Activated CD8-positive, alpha-beta T cell treated with anti-CD3 and anti-CD28 coated beads, Interleukin-2, amount 10 ng/mL, durations not matched to agents 7 days and 5 days (primary cell): ENCODE data around the gene ARPC1A. TPM values are rescaled to one million over a fixed set of nuclear protein-coding genes. Genes with fewer than 3 reads are reported as not detected.
"Not testable (repeated sequence)": the region's sequence is repeated elsewhere in the genome, so short reads cannot be mapped to it uniquely, and the experiment has no call there.

Experiments
- ATAC-seq: fragments of 150-1000 bp; cut with Tn5 transposase; one replicate; pipeline ENCODE4 v1.10.0; 2021; ENCODE audit warnings: moderate library complexity
- CTCF ChIA-PET: fragments of 350-600 bp; sonication (Branson Sonifier 250); formaldehyde crosslinking; loops from one replicate; lab custom pipeline; 2021; ENCODE audit warnings: antibody characterized with exemption; lab: Charles Lee
- POLR2A ChIA-PET: fragments of 350-600 bp; sonication (Branson Sonifier 250); formaldehyde crosslinking; loops from one replicate; lab custom pipeline; 2021; ENCODE audit warnings: antibody characterized with exemption; lab: Charles Lee
- DNase-seq: peaks from one replicate; pipeline ENCODE4 v3.0.0-alpha.2; 2020
- H3K27ac Mint-ChIP-seq: one replicate; pipeline ENCODE4 v1.8.0; 2021; ENCODE audit warnings: mild to moderate bottlenecking, mixed read lengths
- H3K27me3 Mint-ChIP-seq: one replicate; pipeline ENCODE4 v1.8.0; 2021; ENCODE audit warnings: low read depth, mixed read lengths
- H3K36me3 Mint-ChIP-seq: one replicate; pipeline ENCODE4 v1.8.0; 2021; ENCODE audit warnings: low read depth, mixed read lengths
- H3K4me1 Mint-ChIP-seq: one replicate; pipeline ENCODE4 v1.8.0; 2021; ENCODE audit warnings: low read depth, mixed read lengths
- H3K4me3 Mint-ChIP-seq: one replicate; pipeline ENCODE4 v1.8.0; 2021; ENCODE audit warnings: mild to moderate bottlenecking, mixed read lengths
- H3K9me3 Mint-ChIP-seq: one replicate; pipeline ENCODE4 v1.8.0; 2022; ENCODE audit warnings: mixed read lengths; ENCODE audit not compliant: insufficient read depth
- total RNA-seq, 2 experiments: library from RNA; stranded (reverse); gene quantifications; one replicate each; pipeline ENCODE4 v1.2.3, GENCODE V29; 2021

Gene ARPC1A
- total RNA-seq, 2 experiments from 2014 or later = 51.4 to 56.1 TPM

- ATAC-seq (no peak), DNase-seq (no peak)
- H3K4me3 Mint-ChIP-seq = peak overlapping the region; percentile 74
- H3K27ac Mint-ChIP-seq = peak overlapping the region; percentile 93
- no peaks in the 10 kb centered on the region for H3K27me3 Mint-ChIP-seq
- H3K4me1 Mint-ChIP-seq = peaks cover 68% of the 10 kb centered on the region
- ChIA-PET CTCF (no interaction called here), POLR2A (interaction anchor here (0.6 to 1.3 kb wide), 2 partner anchors 9 to 12 kb away, joined by 3 to 6 read pairs; no protein-coding TSS in a partner anchor)
- H3K36me3 Mint-ChIP-seq = peaks cover 65% of the 10 kb centered on the region
- no peaks in the 10 kb centered on the region for H3K9me3 Mint-ChIP-seq
Measured at GRCh38 chr7:99381664-99382075, 56.0 kb downstream of the ARPC1A start.

DNA sequence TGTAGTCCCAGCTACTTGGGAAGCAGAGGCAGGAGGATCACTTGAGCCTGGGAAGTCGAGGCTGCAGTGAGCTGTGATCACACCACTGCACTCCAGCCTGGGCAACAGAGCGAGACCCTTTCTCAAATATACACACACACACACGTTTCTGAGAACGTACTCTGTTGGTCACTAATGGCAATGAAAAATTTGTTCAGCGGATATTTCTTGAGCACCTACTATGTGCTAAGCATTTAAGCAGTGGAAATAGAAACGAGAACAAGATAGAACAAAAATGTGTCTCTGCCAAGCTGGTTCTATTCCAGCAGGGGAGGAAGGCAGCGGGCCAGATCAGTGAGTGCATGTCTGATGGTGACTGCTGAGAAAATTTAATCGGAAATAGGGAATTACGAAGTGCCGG is 57.5 kb downstream of the ARPC1A start:
- no peak for ATAC-seq
- Mint-ChIP-seq H3K4me3 (no peak overlapping the region), H3K27me3 (no peaks in the 10 kb centered on the region), H3K36me3 (peaks cover 62% of the 10 kb centered on the region), H3K4me1 (peaks cover 54% of the 10 kb centered on the region), H3K27ac (peak overlapping the region; percentile 69), H3K9me3 (no peaks in the 10 kb centered on the region)
- DNase-seq = no peak
- ChIA-PET POLR2A (no interaction called here), CTCF (interaction anchor here (1.1 kb wide), 1 partner anchor 19 kb away, joined by 3 read pairs; no protein-coding TSS in a partner anchor)

GRCh38 chr7:99383791-99384370 is 58.2 kb downstream of the ARPC1A start:
- Mint-ChIP-seq H3K27ac (peak overlapping the region; percentile 60), H3K4me1 (peaks cover 52% of the 10 kb centered on the region), H3K4me3 (no peak overlapping the region), H3K9me3 (no peaks in the 10 kb centered on the region), H3K36me3 (peaks cover 65% of the 10 kb centered on the region), H3K27me3 (no peaks in the 10 kb centered on the region)
- ATAC-seq (no peak), DNase-seq (no peak)
- CTCF ChIA-PET = no interaction called here
- POLR2A ChIA-PET = no interaction called here

DNA sequence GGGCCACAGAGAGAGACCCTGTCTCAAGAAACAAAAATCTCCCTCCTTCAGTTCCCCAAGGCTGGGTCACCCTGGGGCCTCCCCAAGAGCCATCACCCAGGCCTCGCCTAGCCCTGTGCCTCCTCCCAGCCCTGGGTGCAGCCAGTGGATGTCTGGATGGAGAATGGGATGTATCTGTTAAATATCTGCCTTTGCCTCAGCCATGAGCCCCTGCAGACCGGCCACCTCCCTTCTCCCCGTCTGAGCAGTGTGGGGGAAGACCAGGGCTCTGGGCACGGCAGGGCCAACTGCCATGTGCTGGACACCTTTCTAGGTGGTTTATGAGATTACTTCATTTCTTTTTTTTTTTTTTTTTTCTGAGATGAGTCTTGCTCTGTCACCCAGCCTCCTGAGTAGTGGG is 58.8 kb downstream of the ARPC1A start:
- CTCF ChIA-PET = no interaction called here
- H3K27me3 Mint-ChIP-seq = no peaks in the 10 kb centered on the region

DNA sequence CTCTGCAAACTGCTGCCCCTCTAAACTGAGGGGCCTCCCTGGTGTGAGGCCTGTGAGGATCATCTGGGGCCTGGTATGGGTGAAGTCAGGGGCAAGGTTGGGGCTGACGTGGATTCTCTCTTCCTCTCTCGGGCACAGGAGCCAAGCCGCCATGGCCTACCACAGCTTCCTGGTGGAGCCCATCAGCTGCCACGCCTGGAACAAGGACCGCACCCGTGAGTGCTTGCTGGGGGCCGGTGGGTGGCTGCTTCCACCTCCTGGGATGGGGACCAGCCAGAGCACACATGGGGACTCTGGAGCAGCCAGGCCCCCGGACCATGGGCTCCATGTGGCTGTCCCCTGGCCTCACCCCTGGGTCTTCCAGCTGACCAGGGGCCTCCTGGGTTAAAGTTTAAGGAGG is 59.9 kb downstream of the ARPC1A start:
- peaks cover 61% of the 10 kb centered on the region for H3K36me3 Mint-ChIP-seq
- H3K9me3 Mint-ChIP-seq = no peaks in the 10 kb centered on the region

More for the DNA sequence above, 58.8 kb downstream of the ARPC1A start:
- DNase-seq (no peak), ATAC-seq (no peak)
- Mint-ChIP-seq H3K4me3 (no peak overlapping the region), H3K9me3 (no peaks in the 10 kb centered on the region), H3K4me1 (peaks cover 46% of the 10 kb centered on the region), H3K27ac (peak overlapping the region; percentile 60), H3K36me3 (peaks cover 67% of the 10 kb centered on the region)
- POLR2A ChIA-PET = no interaction called here

DNA sequence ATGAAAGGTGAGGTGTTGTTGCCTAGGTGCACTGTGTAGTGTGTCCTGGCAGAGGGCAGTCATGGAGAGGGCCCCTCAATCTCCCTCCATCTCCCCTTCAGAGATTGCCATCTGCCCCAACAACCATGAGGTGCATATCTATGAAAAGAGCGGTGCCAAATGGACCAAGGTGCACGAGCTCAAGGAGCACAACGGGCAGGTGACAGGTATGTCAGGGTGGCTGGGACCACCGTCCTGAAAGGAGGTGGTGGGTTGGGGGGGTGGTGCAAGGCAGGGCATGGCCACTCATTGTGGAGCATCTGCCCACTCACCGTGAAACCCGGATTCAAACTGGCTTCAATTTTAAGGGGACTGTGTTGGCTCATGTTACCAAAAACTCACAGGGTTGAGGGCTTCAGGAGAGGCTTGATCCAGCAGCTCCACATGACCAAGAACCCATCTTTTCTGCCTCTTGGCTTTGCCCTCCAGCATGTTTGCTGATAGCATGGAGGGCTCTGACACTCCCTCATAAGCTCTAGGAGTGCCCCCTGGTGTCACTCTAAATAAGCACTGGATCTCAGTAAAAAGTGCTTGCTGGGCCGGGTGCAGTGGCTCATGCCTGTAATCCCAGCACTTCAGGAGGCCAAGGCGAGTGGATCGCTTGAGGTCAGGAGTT is 61.0 kb downstream of the ARPC1A start:
- Mint-ChIP-seq H3K4me3 (no peak overlapping the region), H3K36me3 (peaks cover 59% of the 10 kb centered on the region), H3K9me3 (no peaks in the 10 kb centered on the region), H3K27ac (peak overlapping the region; percentile 34), H3K4me1 (peaks cover 33% of the 10 kb centered on the region), H3K27me3 (no peaks in the 10 kb centered on the region)
- ATAC-seq (peak; percentile 75), DNase-seq (peak; percentile 66)
- CTCF ChIA-PET = interaction anchor here (1.1 to 2.1 kb wide), 8 partner anchors 12 to 25 kb away, joined by 3 to 10 read pairs (median 4); partner anchors contain the start of gene BUD31
- POLR2A ChIA-PET = interaction anchor here (0.6 to 1.7 kb wide), 3 partner anchors 12 to 23 kb away, joined by 4 to 5 read pairs (median 5); no protein-coding TSS in a partner anchor

More for the DNA sequence above, 59.9 kb downstream of the ARPC1A start:
- ChIA-PET POLR2A (interaction anchor here (1.2 to 1.7 kb wide), 2 partner anchors 13 to 24 kb away, joined by 4 to 5 read pairs; no protein-coding TSS in a partner anchor), CTCF (interaction anchor here (1.9 kb wide), 1 partner anchor 22 kb away, joined by 6 read pairs; no protein-coding TSS in a partner anchor)
- Mint-ChIP-seq H3K4me1 (peaks cover 37% of the 10 kb centered on the region), H3K27me3 (no peaks in the 10 kb centered on the region), H3K27ac (no peak overlapping the region), H3K4me3 (no peak overlapping the region)
- ATAC-seq = no peak
- DNase-seq = no peak

GRCh38 chr7:99387239-99387635 is 61.5 kb downstream of the ARPC1A start:
- ChIA-PET CTCF (interaction anchor here (0.6 to 2.1 kb wide), 9 partner anchors 11 to 623 kb away, joined by 3 to 10 read pairs (median 4); partner anchors contain the start of gene BUD31), POLR2A (interaction anchor here (0.7 to 1.7 kb wide), 2 partner anchors 12 to 22 kb away, joined by 4 to 5 read pairs; no protein-coding TSS in a partner anchor)
- peak overlapping the region; percentile 34 for H3K27ac Mint-ChIP-seq
- H3K4me3 Mint-ChIP-seq, H3K9me3 Mint-ChIP-seq, H3K27me3 Mint-ChIP-seq, ATAC-seq, DNase-seq: not testable (repeated sequence)
- peaks cover 63% of the 10 kb centered on the region for H3K36me3 Mint-ChIP-seq
- peaks cover 34% of the 10 kb centered on the region for H3K4me1 Mint-ChIP-seq

DNA sequence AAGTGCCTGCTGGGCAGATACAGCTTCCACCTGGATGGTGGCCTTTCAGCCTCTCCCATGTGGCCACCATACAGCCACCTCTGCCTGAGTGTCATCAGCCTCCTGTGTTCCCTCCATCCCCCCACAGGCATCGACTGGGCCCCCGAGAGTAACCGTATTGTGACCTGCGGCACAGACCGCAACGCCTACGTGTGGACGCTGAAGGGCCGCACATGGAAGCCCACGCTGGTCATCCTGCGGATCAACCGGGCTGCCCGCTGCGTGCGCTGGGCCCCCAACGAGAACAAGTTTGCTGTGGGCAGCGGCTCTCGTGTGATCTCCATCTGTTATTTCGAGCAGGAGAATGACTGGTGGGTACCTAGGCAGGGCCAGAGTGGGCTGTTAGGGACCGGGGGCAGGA is 62.2 kb downstream of the ARPC1A start:
- POLR2A ChIA-PET = no interaction called here
- peak overlapping the region; percentile 11 for H3K27ac Mint-ChIP-seq
- no peaks in the 10 kb centered on the region for H3K27me3 Mint-ChIP-seq
- no peak for DNase-seq
- no peaks in the 10 kb centered on the region for H3K9me3 Mint-ChIP-seq
- no peak overlapping the region for H3K4me3 Mint-ChIP-seq
- CTCF ChIA-PET = interaction anchor here (0.6 to 2.1 kb wide), 4 partner anchors 11 to 623 kb away, joined by 3 to 10 read pairs (median 4); no protein-coding TSS in a partner anchor
- no peak for ATAC-seq
- H3K4me1 Mint-ChIP-seq = peaks cover 39% of the 10 kb centered on the region
- H3K36me3 Mint-ChIP-seq = peaks cover 67% of the 10 kb centered on the region

DNA sequence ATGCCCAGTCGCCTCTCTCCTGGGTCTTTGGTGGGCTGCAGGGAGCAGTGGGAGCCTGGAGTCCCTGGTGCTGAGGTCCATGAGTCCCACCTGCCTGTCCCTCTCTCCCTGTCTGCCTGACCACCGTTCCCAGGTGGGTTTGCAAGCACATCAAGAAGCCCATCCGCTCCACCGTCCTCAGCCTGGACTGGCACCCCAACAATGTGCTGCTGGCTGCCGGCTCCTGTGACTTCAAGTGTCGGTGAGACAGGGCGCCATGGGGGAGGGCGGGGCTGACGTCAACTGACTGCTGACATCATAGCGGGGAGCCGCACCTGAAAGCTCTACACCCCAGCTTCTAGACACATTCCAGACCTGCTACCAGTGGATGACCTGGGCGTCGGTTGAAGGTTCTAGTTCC is 64.1 kb downstream of the ARPC1A start:
- Mint-ChIP-seq H3K9me3 (no peaks in the 10 kb centered on the region), H3K36me3 (peaks cover 69% of the 10 kb centered on the region), H3K4me1 (peaks cover 34% of the 10 kb centered on the region), H3K27ac (no peak overlapping the region), H3K27me3 (no peaks in the 10 kb centered on the region), H3K4me3 (no peak overlapping the region)
- ChIA-PET CTCF (interaction anchor here (2.0 kb wide), 1 partner anchor 11 kb away, joined by 4 read pairs; no protein-coding TSS in a partner anchor), POLR2A (interaction anchor here (0.6 to 1.0 kb wide), 3 partner anchors 8 to 9 kb away, joined by 3 to 4 read pairs (median 3); no protein-coding TSS in a partner anchor)
- DNase-seq (no peak), ATAC-seq (no peak)

DNA sequence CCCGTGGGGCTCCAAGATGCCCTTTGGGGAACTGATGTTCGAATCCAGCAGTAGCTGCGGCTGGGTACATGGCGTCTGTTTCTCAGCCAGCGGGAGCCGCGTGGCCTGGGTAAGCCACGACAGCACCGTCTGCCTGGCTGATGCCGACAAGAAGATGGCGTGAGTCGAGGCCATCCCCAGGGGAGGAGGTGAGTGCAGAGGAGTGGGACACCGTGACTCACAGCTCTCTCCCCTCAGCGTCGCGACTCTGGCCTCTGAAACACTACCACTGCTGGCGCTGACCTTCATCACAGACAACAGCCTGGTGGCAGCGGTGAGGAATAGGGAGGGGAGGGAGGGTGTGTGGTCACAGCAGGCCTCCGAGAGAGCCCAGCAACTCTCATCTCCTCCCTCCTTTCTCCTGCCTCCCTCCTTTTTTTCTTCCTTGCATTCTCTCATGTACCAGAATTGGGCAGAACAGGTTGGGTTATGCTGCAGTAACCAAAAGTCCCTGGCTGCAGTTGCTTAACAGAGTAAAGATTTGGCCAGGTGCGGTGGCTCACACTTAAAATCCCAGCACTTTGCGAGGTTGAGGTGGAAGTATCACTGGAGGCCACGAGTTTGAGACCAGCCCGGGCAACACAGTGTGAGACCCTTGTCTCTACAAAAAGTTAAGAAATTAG is 65.4 kb downstream of the ARPC1A start:
- Mint-ChIP-seq H3K4me3 (no peak overlapping the region), H3K9me3 (no peaks in the 10 kb centered on the region), H3K36me3 (peaks cover 71% of the 10 kb centered on the region), H3K27me3 (no peaks in the 10 kb centered on the region), H3K4me1 (peaks cover 32% of the 10 kb centered on the region), H3K27ac (peak overlapping the region; percentile 34)
- ATAC-seq (no peak), DNase-seq (no peak)
- CTCF ChIA-PET = interaction anchor here (2.0 to 4.5 kb wide), 2 partner anchors 9 to 17 kb away, joined by 4 to 17 read pairs; partner anchors contain the start of genes BUD31 and PDAP1
- POLR2A ChIA-PET = interaction anchor here (1.7 kb wide), 1 partner anchor 10 kb away, joined by 7 read pairs; no protein-coding TSS in a partner anchor

DNA sequence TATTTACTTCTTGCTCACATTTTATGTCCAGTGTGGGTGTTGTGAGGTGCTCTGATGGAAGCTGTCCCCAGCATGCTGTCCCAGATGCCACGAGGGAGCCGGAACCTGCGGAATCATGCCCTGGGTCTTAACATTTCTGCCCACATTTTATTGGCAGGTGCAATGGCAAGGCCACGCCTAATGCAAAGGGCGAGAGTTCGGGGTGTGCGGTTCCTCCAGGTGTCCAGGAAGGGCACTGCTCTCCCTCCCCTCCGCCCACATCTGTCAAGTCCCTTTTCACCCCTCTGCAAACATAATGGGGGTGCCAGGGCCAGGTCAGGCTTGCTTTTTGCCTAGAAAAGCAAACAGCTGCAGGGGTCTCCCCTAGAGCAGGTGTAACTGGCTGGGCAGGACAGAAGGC is 66.3 kb downstream of the ARPC1A start:
- H3K36me3 Mint-ChIP-seq = peaks cover 69% of the 10 kb centered on the region
- peak overlapping the region; percentile 31 for H3K4me3 Mint-ChIP-seq
- DNase-seq (no peak), ATAC-seq (no peak)
- H3K4me1 Mint-ChIP-seq = peaks cover 32% of the 10 kb centered on the region
- H3K27ac Mint-ChIP-seq = peak overlapping the region; percentile 71
- H3K9me3 Mint-ChIP-seq = no peaks in the 10 kb centered on the region
- CTCF ChIA-PET = interaction anchor here (0.6 to 4.5 kb wide), 3 partner anchors 8 to 298 kb away, joined by 3 to 17 read pairs (median 4); partner anchors contain the start of genes BUD31 and PDAP1
- no peaks in the 10 kb centered on the region for H3K27me3 Mint-ChIP-seq
- POLR2A ChIA-PET = interaction anchor here (1.1 to 3.1 kb wide), 3 partner anchors 9 to 15 kb away, joined by 3 to 23 read pairs (median 7); partner anchors contain the start of genes BUD31 and PDAP1
